Bone marrow (tissue), 2 donors: Measurements from ENCODE around the gene NDUFA13.
A peak's percentile ranks its signal among the peaks of the same experiment; 100 is the strongest.
"Not testable (repeated sequence)": the region's sequence is repeated elsewhere in the genome, so short reads cannot be mapped to it uniquely, and the experiment has no call there.

ENCODE experiments used
- DNase-seq, 2 donors: peaks; one replicate each; lab custom pipeline; 2025; lab: John Stamatoyannopoulos, UW

NDUFA13 gene

GRCh38 chr19:19515642-19516519, at the start of gene NDUFA13:
NDUFA13 (plus strand) TSS chr19:19516225; CDS start chr19:19516239, 14 bp downstream.
- DNase-seq, result peak; percentile 84 to 96

GRCh38 chr19:19468424-19469050, 47.5 kb upstream of the NDUFA13 start:
- DNase-seq, result no peak

GRCh38 chr19:19470579-19470978, 45.4 kb upstream of the NDUFA13 start:
- DNase-seq, result no peak

- no peak for DNase-seq
Measured at GRCh38 chr19:19471682-19472081, 44.3 kb upstream of the NDUFA13 start.

- not testable (repeated sequence) for DNase-seq
Measured at GRCh38 chr19:19472106-19472505, 43.9 kb upstream of the NDUFA13 start.

GRCh38 chr19:19475015-19475765, 40.8 kb upstream of the NDUFA13 start:
- no peak for DNase-seq

GRCh38 chr19:19475849-19476828, 39.9 kb upstream of the NDUFA13 start:
- peak in 1 of 2 donors; percentile 55 for DNase-seq

- DNase-seq, result no peak
Measured at GRCh38 chr19:19477705-19478383, 38.2 kb upstream of the NDUFA13 start.

GRCh38 chr19:19480688-19481087, 35.3 kb upstream of the NDUFA13 start:
- DNase-seq, result no peak

GRCh38 chr19:19482809-19483596, 33.0 kb upstream of the NDUFA13 start:
- DNase-seq, result no peak

GRCh38 chr19:19485161-19485997, 30.6 kb upstream of the NDUFA13 start:
- DNase-seq, result no peak

- no peak for DNase-seq
Measured at GRCh38 chr19:19485998-19486290, 30.1 kb upstream of the NDUFA13 start.

GRCh38 chr19:19486343-19487076, 29.5 kb upstream of the NDUFA13 start:
- DNase-seq, result no peak

- no peak for DNase-seq
Measured at GRCh38 chr19:19487077-19487949, 28.7 kb upstream of the NDUFA13 start.

- DNase-seq, result no peak
Measured at GRCh38 chr19:19487950-19488874, 27.8 kb upstream of the NDUFA13 start.
